ENCODE measurements around the gene PSD4. TPM values are rescaled to one million over a fixed set of nuclear protein-coding genes. Genes with fewer than 3 reads are reported as not detected.

Gene PSD4
- polyA plus RNA-seq, 1 donor = 21.4 TPM

GRCh38 chr2:113144259-113144658, 29.5 kb upstream of the PSD4 start:
- H3K4me1 ChIP-seq (ENCODE audit: control insufficient read depth, insufficient read depth, low read length) = peaks cover under 1% of the 10 kb centered on the region
- H3K27ac ChIP-seq (ENCODE audit: low read length) = no peak overlapping the region
- WGBS (ENCODE audit: insufficient coverage, low lambda C conversion rate) = 97% methylated on average over 3 of the region's 4 CpGs
- no peaks in the 10 kb centered on the region for H3K9me3 ChIP-seq (ENCODE audit: control insufficient read depth, low read depth, low read length)
- H3K4me3 ChIP-seq (ENCODE audit: low read length) = no peak overlapping the region
- no peak for DNase-seq
- H3K36me3 ChIP-seq (ENCODE audit: control insufficient read depth, insufficient read depth, low read length) = no peaks in the 10 kb centered on the region
- H3K27me3 ChIP-seq (ENCODE audit: control insufficient read depth, insufficient read depth, low read length) = no peaks in the 10 kb centered on the region

- no peak overlapping the region for H3K4me3 ChIP-seq (ENCODE audit: low read length)
- H3K36me3 ChIP-seq (ENCODE audit: control insufficient read depth, insufficient read depth, low read length) = no peaks in the 10 kb centered on the region
- H3K4me1 ChIP-seq (ENCODE audit: control insufficient read depth, insufficient read depth, low read length) = no peaks in the 10 kb centered on the region
- DNase-seq = no peak
- WGBS (ENCODE audit: insufficient coverage, low lambda C conversion rate) = 50% methylated on average over 2 of the region's 8 CpGs
- no peaks in the 10 kb centered on the region for H3K9me3 ChIP-seq (ENCODE audit: control insufficient read depth, low read depth, low read length)
- no peak overlapping the region for H3K27ac ChIP-seq (ENCODE audit: low read length)
- H3K27me3 ChIP-seq (ENCODE audit: control insufficient read depth, insufficient read depth, low read length) = no peaks in the 10 kb centered on the region
These were observed 24.9 kb upstream of the PSD4 start for GRCh38 chr2:113148606-113149552.

- no CpG with 5 or more reads among the region's 1 CpG for WGBS (ENCODE audit: insufficient coverage, low lambda C conversion rate)
- DNase-seq = no peak
- H3K4me3 ChIP-seq (ENCODE audit: low read length) = no peak overlapping the region
- no peaks in the 10 kb centered on the region for H3K36me3 ChIP-seq (ENCODE audit: control insufficient read depth, insufficient read depth, low read length)
- no peaks in the 10 kb centered on the region for H3K4me1 ChIP-seq (ENCODE audit: control insufficient read depth, insufficient read depth, low read length)
- H3K9me3 ChIP-seq (ENCODE audit: control insufficient read depth, low read depth, low read length) = no peaks in the 10 kb centered on the region
- H3K27me3 ChIP-seq (ENCODE audit: control insufficient read depth, insufficient read depth, low read length) = no peaks in the 10 kb centered on the region
- H3K27ac ChIP-seq (ENCODE audit: low read length) = no peak overlapping the region
These were observed 24.1 kb upstream of the PSD4 start for GRCh38 chr2:113149553-113150257.

GRCh38 chr2:113150258-113150601, 23.5 kb upstream of the PSD4 start:
- H3K27me3 ChIP-seq (ENCODE audit: control insufficient read depth, insufficient read depth, low read length) = no peaks in the 10 kb centered on the region
- H3K4me3 ChIP-seq (ENCODE audit: low read length) = no peak overlapping the region
- no peaks in the 10 kb centered on the region for H3K4me1 ChIP-seq (ENCODE audit: control insufficient read depth, insufficient read depth, low read length)
- WGBS (ENCODE audit: insufficient coverage, low lambda C conversion rate) = no CpG with 5 or more reads among the region's 5 CpGs
- no peak for DNase-seq
- no peaks in the 10 kb centered on the region for H3K9me3 ChIP-seq (ENCODE audit: control insufficient read depth, low read depth, low read length)
- no peak overlapping the region for H3K27ac ChIP-seq (ENCODE audit: low read length)
- no peaks in the 10 kb centered on the region for H3K36me3 ChIP-seq (ENCODE audit: control insufficient read depth, insufficient read depth, low read length)

- DNase-seq = no peak
- Histone ChIP-seq H3K36me3 (ENCODE audit: control insufficient read depth, insufficient read depth, low read length) (no peaks in the 10 kb centered on the region), H3K9me3 (ENCODE audit: control insufficient read depth, low read depth, low read length) (no peaks in the 10 kb centered on the region), H3K4me1 (ENCODE audit: control insufficient read depth, insufficient read depth, low read length) (peaks cover 6% of the 10 kb centered on the region), H3K4me3 (ENCODE audit: low read length) (no peak overlapping the region), H3K27ac (ENCODE audit: low read length) (no peak overlapping the region), H3K27me3 (ENCODE audit: control insufficient read depth, insufficient read depth, low read length) (no peaks in the 10 kb centered on the region)
- WGBS (ENCODE audit: insufficient coverage, low lambda C conversion rate) = no CpG with 5 or more reads among the region's 5 CpGs
These were observed 18.4 kb upstream of the PSD4 start for GRCh38 chr2:113155331-113155730.

- Histone ChIP-seq H3K27me3 (ENCODE audit: control insufficient read depth, insufficient read depth, low read length) (no peaks in the 10 kb centered on the region), H3K36me3 (ENCODE audit: control insufficient read depth, insufficient read depth, low read length) (no peaks in the 10 kb centered on the region), H3K4me3 (ENCODE audit: low read length) (peak overlapping the region; percentile 20), H3K9me3 (ENCODE audit: control insufficient read depth, low read depth, low read length) (no peaks in the 10 kb centered on the region), H3K4me1 (ENCODE audit: control insufficient read depth, insufficient read depth, low read length) (peaks cover 6% of the 10 kb centered on the region), H3K27ac (ENCODE audit: low read length) (peak overlapping the region; percentile 34)
- 87% methylated on average over 3 of the region's 10 CpGs for WGBS (ENCODE audit: insufficient coverage, low lambda C conversion rate)
- no peak for DNase-seq
These were observed 17.3 kb upstream of the PSD4 start for GRCh38 chr2:113156278-113157117.

GRCh38 chr2:113157118-113157896, 16.5 kb upstream of the PSD4 start:
- H3K27ac ChIP-seq (ENCODE audit: low read length) = peak overlapping the region; percentile 48
- peak in 1 of 2 donors; percentile 79 for DNase-seq

GRCh38 chr2:113157897-113158753, 15.6 kb upstream of the PSD4 start:
- Histone ChIP-seq H3K4me1 (ENCODE audit: control insufficient read depth, insufficient read depth, low read length) (peaks cover 6% of the 10 kb centered on the region), H3K36me3 (ENCODE audit: control insufficient read depth, insufficient read depth, low read length) (no peaks in the 10 kb centered on the region), H3K9me3 (ENCODE audit: control insufficient read depth, low read depth, low read length) (no peaks in the 10 kb centered on the region), H3K27ac (ENCODE audit: low read length) (peak overlapping the region; percentile 48), H3K4me3 (ENCODE audit: low read length) (peak overlapping the region; percentile 57), H3K27me3 (ENCODE audit: control insufficient read depth, insufficient read depth, low read length) (no peaks in the 10 kb centered on the region)
- no CpG with 5 or more reads among the region's 10 CpGs for WGBS (ENCODE audit: insufficient coverage, low lambda C conversion rate)
- no peak for DNase-seq

More at GRCh38 chr2:113157118-113157896, 16.5 kb upstream of the PSD4 start:
- no CpG with 5 or more reads among the region's 92 CpGs for WGBS (ENCODE audit: insufficient coverage, low lambda C conversion rate)
- Histone ChIP-seq H3K4me3 (ENCODE audit: low read length) (peak overlapping the region; percentile 57), H3K9me3 (ENCODE audit: control insufficient read depth, low read depth, low read length) (no peaks in the 10 kb centered on the region), H3K4me1 (ENCODE audit: control insufficient read depth, insufficient read depth, low read length) (peaks cover 6% of the 10 kb centered on the region), H3K36me3 (ENCODE audit: control insufficient read depth, insufficient read depth, low read length) (no peaks in the 10 kb centered on the region), H3K27me3 (ENCODE audit: control insufficient read depth, insufficient read depth, low read length) (no peaks in the 10 kb centered on the region)

- Histone ChIP-seq H3K4me1 (ENCODE audit: control insufficient read depth, insufficient read depth, low read length) (peaks cover 7% of the 10 kb centered on the region), H3K9me3 (ENCODE audit: control insufficient read depth, low read depth, low read length) (no peaks in the 10 kb centered on the region), H3K4me3 (ENCODE audit: low read length) (no peak overlapping the region), H3K36me3 (ENCODE audit: control insufficient read depth, insufficient read depth, low read length) (no peaks in the 10 kb centered on the region), H3K27ac (ENCODE audit: low read length) (no peak overlapping the region), H3K27me3 (ENCODE audit: control insufficient read depth, insufficient read depth, low read length) (no peaks in the 10 kb centered on the region)
- WGBS (ENCODE audit: insufficient coverage, low lambda C conversion rate) = no CpG with 5 or more reads among the region's 4 CpGs
- no peak for DNase-seq
These were observed 14.8 kb upstream of the PSD4 start for GRCh38 chr2:113158884-113159553.

All from large intestine (tissue), 3 donors.